Gastroesophageal sphincter (tissue), 4 donors: ENCODE measurements around the gene ADGRG1. TPM values are rescaled to one million over a fixed set of nuclear protein-coding genes. Genes with fewer than 3 reads are reported as not detected.

Experiments
- ATAC-seq: fragments of 150-250 bp; one replicate; pipeline ENCODE4 v1.9.1; 2016; ENCODE audit warnings: mild to moderate bottlenecking, moderate library complexity
- H3K27ac ChIP-seq, 4 donors: fragments of 200-600 bp; sonication (generic) in 3 of 4; 1 replicate in 3 of 4; 2 replicates in 1 of 4; pipeline ENCODE4 v1.5.1; 2016 to 2019
- H3K27me3 ChIP-seq: fragments of 200-600 bp; sonication (generic); one replicate; pipeline ENCODE4 v1.5.1; 2019
- H3K36me3 ChIP-seq, 2 donors: fragments of 200-600 bp; sonication (generic); one replicate each; pipeline ENCODE4 v1.5.1; 2019; ENCODE audit warnings: control low read depth in 1 of 2
- H3K4me1 ChIP-seq, 3 donors: fragments of 200-600 bp; sonication (generic); 1 replicate in 2 of 3; 2 replicates in 1 of 3; pipeline ENCODE4 v1.5.1; 2016 to 2019; ENCODE audit warnings: control low read depth in 2 of 3
- H3K4me3 ChIP-seq, 2 donors: fragments of 200-600 bp; sonication (generic); one replicate each; pipeline ENCODE4 v1.5.1; 2019; ENCODE audit warnings: mild to moderate bottlenecking in 1 of 2, moderate library complexity in 1 of 2
- H3K9me3 ChIP-seq, 3 donors: fragments of 200-600 bp; sonication (generic); one replicate each; pipeline ENCODE4 v1.5.1; 2017 to 2019; ENCODE audit warnings: control low read depth in 2 of 3
- CTCF ChIP-seq, 4 experiments: fragments of 200-600 bp in 2 of 4; fragments of 450-650 bp in 2 of 4; sonication (generic) in 1 of 4; IDR thresholded peaks; one replicate each; pipeline ENCODE4 v1.5.1; 2017 to 2019; ENCODE audit warnings: antibody characterized with exemption in 4 of 4, mild to moderate bottlenecking in 2 of 4, moderate library complexity in 2 of 4
- EP300 ChIP-seq: sonication (generic); formaldehyde crosslinking; IDR thresholded peaks from one replicate; pipeline ENCODE4 v1.6.1; 2017; ENCODE audit warnings: antibody characterized with exemption, mild to moderate bottlenecking
- POLR2A ChIP-seq, 2 donors: fragments of 450-650 bp; IDR thresholded peaks; one replicate each; pipeline ENCODE4 v1.6.1; 2017; ENCODE audit warnings: antibody characterized with exemption in 2 of 2, mild to moderate bottlenecking in 2 of 2, moderate library complexity in 1 of 2
- POLR2AphosphoS5 ChIP-seq: sonication (generic); formaldehyde crosslinking; IDR thresholded peaks from one replicate; pipeline ENCODE4 v1.6.1; 2017; ENCODE audit warnings: antibody characterized with exemption
- WGBS, 2 donors: methylation state at CpG; one replicate each; pipeline ENCODE4 v1.1.5; 2018; ENCODE audit warnings: low coverage in 1 of 2; 5-methylcytosine and 5-hydroxymethylcytosine counted together
- total RNA-seq, 4 donors: library from RNA; depleted of rRNA; stranded (reverse); fragments of >200 nt; gene quantifications; one replicate each; pipeline ENCODE4 v1.1.0, GENCODE V29; 2016

Gene ADGRG1
- total RNA-seq = 10 to 100 TPM in 2 of 4 donors, 1 to 10 TPM in 2; 7.0 to 20.1 (median 12.6) TPM

- peak within 1 kb of the TSS in 3 of 4 donors; percentile 58 to 75 (median 62) for H3K27ac ChIP-seq
- peak; percentile 86 for ATAC-seq
Observed at GRCh38 chr16:57628008-57628781, at the start of gene ADGRG1. Gene ADGRG1, plus strand, starts transcription at chr16:57628630. Its CDS starts 21,658 bp downstream, at chr16:57650288.

GRCh38 chr16:57579361-57579665, 49.1 kb upstream of the ADGRG1 start:
- no peak overlapping the region for H3K4me3 ChIP-seq
- H3K36me3 ChIP-seq = no peaks in the 10 kb centered on the region
- ATAC-seq = no peak
- peaks cover 0 to 5% (median 0%) of the 10 kb centered on the region in 3 donors for H3K4me1 ChIP-seq
- 21 to 42% methylated on average over 2 of the region's 2 CpGs for WGBS, 2 donors
- no peaks in the 10 kb centered on the region for H3K9me3 ChIP-seq
- no peak overlapping the region for H3K27ac ChIP-seq
- no peak for TF ChIP-seq POLR2AphosphoS5
- H3K27me3 ChIP-seq = peaks cover 62% of the 10 kb centered on the region

More at GRCh38 chr16:57628008-57628781, at the start of gene ADGRG1:
- Histone ChIP-seq H3K4me3 (peak within 1 kb of the TSS in 1 of 2 donors; percentile 44), H3K36me3 (no peaks in the 10 kb centered on the region), H3K4me1 (peaks cover 0 to 43% (median 11%) of the 10 kb centered on the region in 3 donors), H3K27me3 (peaks cover 46% of the 10 kb centered on the region), H3K9me3 (no peaks in the 10 kb centered on the region)
- TF ChIP-seq CTCF (IDR thresholded peaks at IDR 0.05) (peak in 2 of 4 experiments; percentile 4 to 21), POLR2A (IDR thresholded peaks at IDR 0.05) (peak; percentile 31 to 37), EP300 (no peak), POLR2AphosphoS5 (peak; percentile 55)
- 0 to 23% methylated on average over 4 of the region's 32 CpGs for WGBS, 2 donors

GRCh38 chr16:57585051-57585687, 43.3 kb upstream of the ADGRG1 start:
- H3K9me3 ChIP-seq = no peaks in the 10 kb centered on the region
- no peak for ATAC-seq
- TF ChIP-seq POLR2A (IDR thresholded peaks at IDR 0.05) = no peak
- TF ChIP-seq POLR2AphosphoS5 = no peak
- TF ChIP-seq EP300 = no peak
- no peak for TF ChIP-seq CTCF (IDR thresholded peaks at IDR 0.05)
- no peaks in the 10 kb centered on the region for H3K4me1 ChIP-seq
- H3K27ac ChIP-seq = no peak overlapping the region
- no peaks in the 10 kb centered on the region for H3K36me3 ChIP-seq
- no peak overlapping the region for H3K4me3 ChIP-seq
- H3K27me3 ChIP-seq = peaks cover 37% of the 10 kb centered on the region
- 45 to 46% methylated on average over 3 of the region's 3 CpGs for WGBS, 2 donors

GRCh38 chr16:57588831-57589230, 39.6 kb upstream of the ADGRG1 start:
- no peak for TF ChIP-seq POLR2AphosphoS5
- no peak for TF ChIP-seq EP300
- no peak for TF ChIP-seq POLR2A (IDR thresholded peaks at IDR 0.05)
- TF ChIP-seq CTCF (IDR thresholded peaks at IDR 0.05) = no peak
- Histone ChIP-seq H3K4me3 (no peak overlapping the region), H3K27ac (no peak overlapping the region), H3K27me3 (peaks cover 43% of the 10 kb centered on the region), H3K9me3 (no peaks in the 10 kb centered on the region), H3K36me3 (no peaks in the 10 kb centered on the region), H3K4me1 (peaks cover 0 to 7% (median 5%) of the 10 kb centered on the region in 3 donors)
- 70 to 72% methylated on average over 6 of the region's 7 CpGs for WGBS, 2 donors
- ATAC-seq = no peak

- TF ChIP-seq POLR2A (IDR thresholded peaks at IDR 0.05) = no peak
- no peak for TF ChIP-seq POLR2AphosphoS5
- no peak for TF ChIP-seq CTCF (IDR thresholded peaks at IDR 0.05)
- no peak for TF ChIP-seq EP300
- no peak for ATAC-seq
- H3K4me3 ChIP-seq = no peak overlapping the region
- no peaks in the 10 kb centered on the region for H3K36me3 ChIP-seq
- WGBS, 2 donors = 90 to 92% methylated on average over 7 of the region's 7 CpGs
- no peaks in the 10 kb centered on the region for H3K9me3 ChIP-seq
- no peak overlapping the region for H3K27ac ChIP-seq
- H3K4me1 ChIP-seq = peaks cover 0 to 7% (median 5%) of the 10 kb centered on the region in 3 donors
- peaks cover 49% of the 10 kb centered on the region for H3K27me3 ChIP-seq
Observed at GRCh38 chr16:57589374-57589773, 39.1 kb upstream of the ADGRG1 start.
